ENCODE results near the gene WNT7B.

WNT7B gene

GRCh38 chr22:45926433-45926832, 50.5 kb downstream of the WNT7B start:
- Histone ChIP-seq H2BK15ac (ENCODE audit: low read depth, poor library complexity, severe bottlenecking) (no peak overlapping the region), H3K27ac (ENCODE audit: low read length, poor library complexity, severe bottlenecking) (no peak overlapping the region), H3K27me3 (ENCODE audit: control insufficient read depth in 1 of 2, insufficient read depth in 1 of 2, low read length in 2 of 2) (peaks cover 0 to 61% of the 10 kb centered on the region in 2 experiments), H3K18ac (ENCODE audit: low read depth in 1 of 2, low read length in 2 of 2) (no peak overlapping the region), H3K4ac (ENCODE audit: low read depth in 1 of 2, low read length in 2 of 2) (no peak overlapping the region), H3K9ac (ENCODE audit: low read length) (no peak overlapping the region), H3K4me3 (ENCODE audit: insufficient read depth in 1 of 2, low read depth in 1 of 2, low read length in 2 of 2) (no peak overlapping the region), H2BK12ac (ENCODE audit: low read length in 2 of 2) (no peak overlapping the region), H2AK5ac (ENCODE audit: low read length, severe bottlenecking) (no peak overlapping the region), H3K4me2 (ENCODE audit: low read length, poor library complexity, severe bottlenecking) (no peak overlapping the region), H3K23ac (ENCODE audit: low read length in 2 of 2) (no peak overlapping the region), H3K14ac (ENCODE audit: low read length in 2 of 2) (no peak overlapping the region), H3K36me3 (ENCODE audit: control insufficient read depth in 1 of 2, insufficient read depth in 2 of 2, low read depth in 1 of 2, low read length in 2 of 2) (peaks cover 0 to 57% of the 10 kb centered on the region in 2 experiments), H2AFZ (ENCODE audit: low read depth, low read length) (no peak overlapping the region), H2BK120ac (ENCODE audit: low read depth, low read length) (no peak overlapping the region), H3K79me1 (replicated peaks; ENCODE audit: low read length, poor library complexity, severe bottlenecking) (peaks cover 9% of the 10 kb centered on the region), H2BK5ac (ENCODE audit: low read depth, low read length, poor library complexity, severe bottlenecking) (no peak overlapping the region), H3K4me1 (ENCODE audit: control insufficient read depth, insufficient read depth, low read depth, low read length) (peaks cover 60% of the 10 kb centered on the region), H3K9me3 (ENCODE audit: control insufficient read depth, low read length) (no peaks in the 10 kb centered on the region), H4K8ac (ENCODE audit: low read length) (no peak overlapping the region), H4K91ac (ENCODE audit: low read length) (no peak overlapping the region)
- no peak for DNase-seq
- 89% methylated on average over 11 of the region's 11 CpGs for WGBS

- Histone ChIP-seq H3K9me3 (ENCODE audit: control insufficient read depth, low read length) (no peaks in the 10 kb centered on the region), H2BK120ac (ENCODE audit: low read depth, low read length) (no peak overlapping the region), H4K91ac (ENCODE audit: low read length) (no peak overlapping the region), H2BK5ac (ENCODE audit: low read depth, low read length, poor library complexity, severe bottlenecking) (no peak overlapping the region), H3K14ac (ENCODE audit: low read length in 2 of 2) (no peak overlapping the region), H2BK15ac (ENCODE audit: low read depth, poor library complexity, severe bottlenecking) (no peak overlapping the region), H3K27ac (ENCODE audit: low read length, poor library complexity, severe bottlenecking) (no peak overlapping the region), H3K79me1 (replicated peaks; ENCODE audit: low read length, poor library complexity, severe bottlenecking) (peaks cover 13% of the 10 kb centered on the region), H3K23ac (ENCODE audit: low read length in 2 of 2) (no peak overlapping the region), H3K4me2 (ENCODE audit: low read length, poor library complexity, severe bottlenecking) (no peak overlapping the region), H3K4me1 (ENCODE audit: control insufficient read depth, insufficient read depth, low read depth, low read length) (peaks cover 56% of the 10 kb centered on the region), H3K9ac (ENCODE audit: low read length) (no peak overlapping the region), H3K18ac (ENCODE audit: low read depth in 1 of 2, low read length in 2 of 2) (no peak overlapping the region), H2AK5ac (ENCODE audit: low read length, severe bottlenecking) (no peak overlapping the region), H3K27me3 (ENCODE audit: control insufficient read depth in 1 of 2, insufficient read depth in 1 of 2, low read length in 2 of 2) (peaks cover 0 to 61% of the 10 kb centered on the region in 2 experiments), H3K4me3 (ENCODE audit: insufficient read depth in 1 of 2, low read depth in 1 of 2, low read length in 2 of 2) (no peak overlapping the region), H2BK12ac (ENCODE audit: low read length in 2 of 2) (no peak overlapping the region), H3K36me3 (ENCODE audit: control insufficient read depth in 1 of 2, insufficient read depth in 2 of 2, low read depth in 1 of 2, low read length in 2 of 2) (peaks cover 0 to 57% of the 10 kb centered on the region in 2 experiments), H4K8ac (ENCODE audit: low read length) (no peak overlapping the region), H2AFZ (ENCODE audit: low read depth, low read length) (no peak overlapping the region), H3K4ac (ENCODE audit: low read depth in 1 of 2, low read length in 2 of 2) (no peak overlapping the region)
- 84% methylated on average over 16 of the region's 16 CpGs for WGBS
- no peak for DNase-seq
Measured at GRCh38 chr22:45925811-45926351, 51.1 kb downstream of the WNT7B start.

- Histone ChIP-seq H3K4me2 (ENCODE audit: low read length, poor library complexity, severe bottlenecking) (no peak overlapping the region), H3K27me3 (ENCODE audit: control insufficient read depth in 1 of 2, insufficient read depth in 1 of 2, low read length in 2 of 2) (peaks cover 0 to 44% of the 10 kb centered on the region in 2 experiments), H3K4me3 (ENCODE audit: insufficient read depth in 1 of 2, low read depth in 1 of 2, low read length in 2 of 2) (no peak overlapping the region), H3K4ac (ENCODE audit: low read depth in 1 of 2, low read length in 2 of 2) (no peak overlapping the region), H2AK5ac (ENCODE audit: low read length, severe bottlenecking) (no peak overlapping the region), H2BK5ac (ENCODE audit: low read depth, low read length, poor library complexity, severe bottlenecking) (no peak overlapping the region), H4K91ac (ENCODE audit: low read length) (no peak overlapping the region), H2BK12ac (ENCODE audit: low read length in 2 of 2) (no peak overlapping the region), H3K23ac (ENCODE audit: low read length in 2 of 2) (no peak overlapping the region), H3K27ac (ENCODE audit: low read length, poor library complexity, severe bottlenecking) (peak overlapping the region; percentile 14), H2BK15ac (ENCODE audit: low read depth, poor library complexity, severe bottlenecking) (no peak overlapping the region), H3K36me3 (ENCODE audit: control insufficient read depth in 1 of 2, insufficient read depth in 2 of 2, low read depth in 1 of 2, low read length in 2 of 2) (peaks cover 0 to 55% of the 10 kb centered on the region in 2 experiments), H4K8ac (ENCODE audit: low read length) (no peak overlapping the region), H3K9ac (ENCODE audit: low read length) (no peak overlapping the region), H2BK120ac (ENCODE audit: low read depth, low read length) (no peak overlapping the region), H3K14ac (ENCODE audit: low read length in 2 of 2) (no peak overlapping the region), H2AFZ (ENCODE audit: low read depth, low read length) (no peak overlapping the region), H3K4me1 (ENCODE audit: control insufficient read depth, insufficient read depth, low read depth, low read length) (peaks cover 62% of the 10 kb centered on the region), H3K18ac (ENCODE audit: low read depth in 1 of 2, low read length in 2 of 2) (no peak overlapping the region), H3K79me1 (replicated peaks; ENCODE audit: low read length, poor library complexity, severe bottlenecking) (peaks cover 12% of the 10 kb centered on the region), H3K9me3 (ENCODE audit: control insufficient read depth, low read length) (no peaks in the 10 kb centered on the region)
- no peak for DNase-seq
- 81% methylated on average over 22 of the region's 22 CpGs for WGBS
Measured at GRCh38 chr22:45923835-45924234, 53.1 kb downstream of the WNT7B start.

- Histone ChIP-seq H2BK15ac (ENCODE audit: low read depth, poor library complexity, severe bottlenecking) (no peak overlapping the region), H3K27ac (ENCODE audit: low read length, poor library complexity, severe bottlenecking) (peak overlapping the region; percentile 14), H2BK12ac (ENCODE audit: low read length in 2 of 2) (no peak overlapping the region), H3K23ac (ENCODE audit: low read length in 2 of 2) (no peak overlapping the region), H3K18ac (ENCODE audit: low read depth in 1 of 2, low read length in 2 of 2) (no peak overlapping the region), H3K79me1 (replicated peaks; ENCODE audit: low read length, poor library complexity, severe bottlenecking) (peaks cover 12% of the 10 kb centered on the region), H4K91ac (ENCODE audit: low read length) (no peak overlapping the region), H2AK5ac (ENCODE audit: low read length, severe bottlenecking) (no peak overlapping the region), H2BK5ac (ENCODE audit: low read depth, low read length, poor library complexity, severe bottlenecking) (no peak overlapping the region), H3K36me3 (ENCODE audit: control insufficient read depth in 1 of 2, insufficient read depth in 2 of 2, low read depth in 1 of 2, low read length in 2 of 2) (peaks cover 0 to 48% of the 10 kb centered on the region in 2 experiments), H3K9ac (ENCODE audit: low read length) (no peak overlapping the region), H3K4ac (ENCODE audit: low read depth in 1 of 2, low read length in 2 of 2) (no peak overlapping the region), H4K8ac (ENCODE audit: low read length) (no peak overlapping the region), H3K9me3 (ENCODE audit: control insufficient read depth, low read length) (no peaks in the 10 kb centered on the region), H3K4me1 (ENCODE audit: control insufficient read depth, insufficient read depth, low read depth, low read length) (peaks cover 66% of the 10 kb centered on the region), H3K14ac (ENCODE audit: low read length in 2 of 2) (no peak overlapping the region), H3K27me3 (ENCODE audit: control insufficient read depth in 1 of 2, insufficient read depth in 1 of 2, low read length in 2 of 2) (peaks cover 0 to 44% of the 10 kb centered on the region in 2 experiments), H3K4me2 (ENCODE audit: low read length, poor library complexity, severe bottlenecking) (no peak overlapping the region), H2BK120ac (ENCODE audit: low read depth, low read length) (no peak overlapping the region), H2AFZ (ENCODE audit: low read depth, low read length) (no peak overlapping the region), H3K4me3 (ENCODE audit: insufficient read depth in 1 of 2, low read depth in 1 of 2, low read length in 2 of 2) (no peak overlapping the region)
- WGBS: 88% methylated on average over 8 of the region's 9 CpGs
- no peak for DNase-seq
Measured at GRCh38 chr22:45923212-45923611, 53.8 kb downstream of the WNT7B start.
